ENCODE measurements around the gene DUSP8.

DNA sequence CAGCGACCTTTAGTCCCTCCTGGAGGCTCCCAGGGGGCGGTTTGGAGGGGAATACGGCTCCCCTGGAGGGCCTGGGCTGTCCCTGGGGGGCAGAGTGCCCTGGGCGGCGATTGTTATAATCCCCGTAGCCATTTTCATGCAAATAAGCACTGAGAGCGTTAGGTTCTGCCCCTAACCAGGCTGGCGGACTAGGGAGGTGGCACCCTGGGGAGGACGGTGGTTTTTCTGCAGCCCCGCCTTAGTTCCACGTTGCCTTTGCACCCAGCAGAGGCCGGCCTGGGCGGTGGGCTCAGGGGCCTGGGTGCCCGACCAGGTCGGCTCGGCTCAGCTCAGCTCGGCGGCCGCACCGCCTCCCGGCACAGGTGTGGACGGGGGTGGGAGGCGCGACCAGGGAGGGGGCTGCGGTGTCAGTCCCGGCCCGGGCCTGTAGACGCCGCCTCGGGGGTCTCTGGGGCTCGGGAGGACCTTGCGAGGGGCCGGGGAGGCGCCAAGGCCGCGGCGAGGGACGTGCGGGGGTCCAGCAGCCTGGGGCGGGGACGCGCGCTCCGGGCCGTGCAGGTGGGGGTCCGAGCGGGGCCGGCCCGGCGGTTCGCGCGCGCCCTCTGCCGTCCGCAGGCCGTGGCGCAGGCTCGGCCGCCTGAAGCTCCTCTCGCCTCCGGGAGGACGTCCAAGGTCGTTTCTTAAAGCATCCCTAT is 2.3 kb upstream of the DUSP8 start:
- TF ChIP-seq EZH2phosphoT487 (IDR thresholded peaks at IDR 0.05; ENCODE audit: borderline replicate concordance, low read depth, low read length), result no peak
- TF ChIP-seq, protein P1, sequence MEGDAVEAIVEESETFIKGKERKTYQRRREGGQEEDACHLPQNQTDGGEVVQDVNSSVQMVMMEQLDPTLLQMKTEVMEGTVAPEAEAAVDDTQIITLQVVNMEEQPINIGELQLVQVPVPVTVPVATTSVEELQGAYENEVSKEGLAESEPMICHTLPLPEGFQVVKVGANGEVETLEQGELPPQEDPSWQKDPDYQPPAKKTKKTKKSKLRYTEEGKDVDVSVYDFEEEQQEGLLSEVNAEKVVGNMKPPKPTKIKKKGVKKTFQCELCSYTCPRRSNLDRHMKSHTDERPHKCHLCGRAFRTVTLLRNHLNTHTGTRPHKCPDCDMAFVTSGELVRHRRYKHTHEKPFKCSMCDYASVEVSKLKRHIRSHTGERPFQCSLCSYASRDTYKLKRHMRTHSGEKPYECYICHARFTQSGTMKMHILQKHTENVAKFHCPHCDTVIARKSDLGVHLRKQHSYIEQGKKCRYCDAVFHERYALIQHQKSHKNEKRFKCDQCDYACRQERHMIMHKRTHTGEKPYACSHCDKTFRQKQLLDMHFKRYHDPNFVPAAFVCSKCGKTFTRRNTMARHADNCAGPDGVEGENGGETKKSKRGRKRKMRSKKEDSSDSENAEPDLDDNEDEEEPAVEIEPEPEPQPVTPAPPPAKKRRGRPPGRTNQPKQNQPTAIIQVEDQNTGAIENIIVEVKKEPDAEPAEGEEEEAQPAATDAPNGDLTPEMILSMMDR (conservative IDR thresholded peaks at IDR 0.05; ENCODE audit: low read length), result peak; percentile 80
